Measurements from ENCODE around the gene ANAPC10. TPM values are rescaled to one million over a fixed set of nuclear protein-coding genes. Genes with fewer than 3 reads are reported as not detected.
A peak's percentile ranks its signal among the peaks of the same experiment; 100 is the strongest.

ANAPC10 gene
- total and polyA plus RNA-seq, 4 donors: 12.9 to 22.8 (median 19.4) TPM

DNA sequence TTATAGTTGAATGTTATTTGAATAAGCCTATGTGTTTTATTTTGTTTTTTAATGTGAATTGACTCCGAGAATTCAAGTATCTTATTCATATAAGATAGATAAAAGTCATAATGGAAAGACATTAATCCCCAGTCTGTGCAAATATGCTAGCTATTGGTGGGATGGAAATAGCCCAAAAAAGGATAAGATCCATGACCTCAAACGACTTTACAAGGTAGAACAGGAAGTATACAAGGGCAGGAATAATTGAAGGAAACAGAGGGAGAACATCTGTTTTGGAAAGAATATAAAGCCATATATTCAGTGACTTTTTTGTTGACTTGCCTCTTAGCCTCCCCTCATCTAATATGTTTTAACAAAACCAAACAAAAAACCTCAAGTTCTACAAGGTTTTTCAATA lies 9.1 kb upstream of the ANAPC10 start:
- H3K27me3 ChIP-seq (ENCODE audit: control insufficient read depth in 1 of 2, insufficient read depth in 2 of 2, low read length in 1 of 2): no peaks in the 10 kb centered on the region
- DNase-seq (no peak), ATAC-seq (ENCODE audit: low FRiP score) (no peak)
- no peak overlapping the region for H3K27ac ChIP-seq (ENCODE audit: low read depth in 1 of 2, low read length in 2 of 2)
- 79% methylated on average over 2 of the region's 2 CpGs for WGBS, 2 donors
- H3K9me3 ChIP-seq (ENCODE audit: control insufficient read depth, low read length): no peaks in the 10 kb centered on the region
- no peak overlapping the region for H3K4me3 ChIP-seq (ENCODE audit: low read length in 2 of 2)
- intact Hi-C loops (cut with DNase I): loop anchor here in 1 of 2 donors (10.0 kb wide), 1 partner anchor 48 kb away; no protein-coding TSS in a partner anchor
- H3K36me3 ChIP-seq (ENCODE audit: control insufficient read depth in 1 of 2, insufficient read depth in 2 of 2, low read length in 1 of 2): peaks cover 0 to 1% of the 10 kb centered on the region in 2 donors
- H3K4me1 ChIP-seq (ENCODE audit: control insufficient read depth in 1 of 2, insufficient read depth in 2 of 2, low read length in 2 of 2): no peaks in the 10 kb centered on the region

GRCh38 chr4:145103496-145103895 lies 5.5 kb upstream of the ANAPC10 start:
- Histone ChIP-seq H3K4me1 (ENCODE audit: control insufficient read depth in 1 of 2, insufficient read depth in 2 of 2, low read length in 2 of 2) (peaks cover 2% of the 10 kb centered on the region in 2 donors), H3K36me3 (ENCODE audit: control insufficient read depth in 1 of 2, insufficient read depth in 2 of 2, low read length in 1 of 2) (peaks cover 0 to under 1% of the 10 kb centered on the region in 2 donors), H3K27ac (ENCODE audit: low read depth in 1 of 2, low read length in 2 of 2) (no peak overlapping the region), H3K4me3 (ENCODE audit: low read length in 2 of 2) (no peak overlapping the region), H3K27me3 (ENCODE audit: control insufficient read depth in 1 of 2, insufficient read depth in 2 of 2, low read length in 1 of 2) (no peaks in the 10 kb centered on the region), H3K9me3 (ENCODE audit: control insufficient read depth, low read length) (no peaks in the 10 kb centered on the region)
- intact Hi-C loops (cut with DNase I): loop anchor here in 1 of 2 donors (10.0 kb wide), 1 partner anchor 51 kb away; no protein-coding TSS in a partner anchor
- no peak for ATAC-seq (ENCODE audit: low FRiP score)
- no peak for DNase-seq
- 86 to 88% methylated on average over 3 of the region's 3 CpGs for WGBS, 2 donors

DNA sequence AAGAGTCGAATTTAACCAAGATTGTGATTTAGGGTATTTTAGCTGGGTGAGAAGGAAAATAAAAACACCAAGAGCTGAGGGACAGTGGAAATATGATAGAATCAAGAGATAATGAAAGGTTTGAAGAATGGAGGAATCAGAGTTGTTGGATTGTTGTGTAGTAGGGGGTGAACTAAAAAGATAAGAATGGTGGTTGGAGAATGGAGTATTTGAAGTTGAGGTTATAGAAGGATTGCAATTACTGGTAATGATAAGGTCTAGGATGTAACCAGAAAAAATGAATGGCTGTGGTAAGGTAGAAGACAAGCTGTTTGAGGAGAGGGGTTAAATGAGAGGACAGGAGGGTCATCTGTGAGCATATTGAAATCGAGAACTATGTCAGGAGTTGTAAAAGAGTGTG lies 4.6 kb upstream of the ANAPC10 start:
- H3K27ac ChIP-seq (ENCODE audit: low read depth in 1 of 2, low read length in 2 of 2): no peak overlapping the region
- H3K4me1 ChIP-seq (ENCODE audit: control insufficient read depth in 1 of 2, insufficient read depth in 2 of 2, low read length in 2 of 2): peaks cover 2% of the 10 kb centered on the region in 2 donors
- H3K27me3 ChIP-seq (ENCODE audit: control insufficient read depth in 1 of 2, insufficient read depth in 2 of 2, low read length in 1 of 2): no peaks in the 10 kb centered on the region
- H3K36me3 ChIP-seq (ENCODE audit: control insufficient read depth in 1 of 2, insufficient read depth in 2 of 2, low read length in 1 of 2): no peaks in the 10 kb centered on the region
- DNase-seq (no peak), ATAC-seq (ENCODE audit: low FRiP score) (no peak)
- H3K4me3 ChIP-seq (ENCODE audit: low read length in 2 of 2): no peak overlapping the region
- no peaks in the 10 kb centered on the region for H3K9me3 ChIP-seq (ENCODE audit: control insufficient read depth, low read length)
- WGBS, 2 donors: 78 to 82% methylated on average over 2 of the region's 2 CpGs
- intact Hi-C loops (cut with DNase I): loop anchor here in 1 of 2 donors (10.0 kb wide), 1 partner anchor 52 kb away; no protein-coding TSS in a partner anchor

DNA sequence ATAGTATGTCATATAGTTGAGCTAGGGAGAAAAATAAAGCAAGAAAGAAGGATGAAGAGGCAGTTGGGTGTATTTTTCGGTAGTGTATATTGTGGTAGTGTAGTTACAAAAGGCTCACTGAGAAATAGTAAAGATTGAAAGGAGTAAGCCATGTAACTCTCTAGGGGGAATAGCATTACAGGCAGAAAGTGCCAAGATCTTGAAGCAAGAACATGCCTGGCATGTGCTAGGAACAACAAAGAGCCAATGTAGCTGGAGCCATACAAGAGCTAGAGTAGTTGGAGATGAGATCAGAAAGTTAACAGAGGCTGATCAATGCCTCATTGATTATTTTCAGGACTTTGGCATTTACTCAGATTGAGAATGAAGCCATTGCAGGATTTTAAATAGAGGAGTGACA lies 3.1 kb upstream of the ANAPC10 start:
- Histone ChIP-seq H3K27me3 (ENCODE audit: control insufficient read depth in 1 of 2, insufficient read depth in 2 of 2, low read length in 1 of 2) (no peaks in the 10 kb centered on the region), H3K9me3 (ENCODE audit: control insufficient read depth, low read length) (no peaks in the 10 kb centered on the region), H3K4me3 (ENCODE audit: low read length in 2 of 2) (no peak overlapping the region), H3K27ac (ENCODE audit: low read depth in 1 of 2, low read length in 2 of 2) (no peak overlapping the region), H3K4me1 (ENCODE audit: control insufficient read depth in 1 of 2, insufficient read depth in 2 of 2, low read length in 2 of 2) (peaks cover 2% of the 10 kb centered on the region in 2 donors), H3K36me3 (ENCODE audit: control insufficient read depth in 1 of 2, insufficient read depth in 2 of 2, low read length in 1 of 2) (no peaks in the 10 kb centered on the region)
- no peak for DNase-seq
- intact Hi-C loops (cut with DNase I): loop anchor here in 1 of 2 donors (10.0 kb wide), 1 partner anchor 54 kb away; no protein-coding TSS in a partner anchor
- no peak for ATAC-seq (ENCODE audit: low FRiP score)
- 88 to 96% methylated on average over 1 of the region's 1 CpG for WGBS, 2 donors

DNA sequence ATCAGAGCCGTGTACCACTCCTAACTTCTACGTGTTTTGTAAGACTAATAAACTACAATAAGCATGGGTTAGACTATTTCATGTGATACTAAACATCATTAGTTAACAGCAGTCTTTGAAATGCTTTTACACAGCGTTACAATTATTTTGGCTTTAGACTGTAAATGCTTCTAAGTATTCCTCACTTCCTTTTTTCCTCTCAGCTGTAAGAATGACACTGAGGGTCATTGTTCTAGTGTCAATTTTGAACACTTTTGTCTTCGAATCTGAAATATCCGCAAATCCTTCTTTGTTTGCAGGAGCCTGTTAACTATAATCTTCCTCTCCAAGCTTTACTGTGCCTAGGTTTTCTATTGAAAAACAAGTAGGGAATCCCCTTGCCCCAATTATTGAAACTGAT lies 1.7 kb upstream of the ANAPC10 start:
- peaks cover 2% of the 10 kb centered on the region in 2 donors for H3K4me1 ChIP-seq (ENCODE audit: control insufficient read depth in 1 of 2, insufficient read depth in 2 of 2, low read length in 2 of 2)
- H3K27me3 ChIP-seq (ENCODE audit: control insufficient read depth in 1 of 2, insufficient read depth in 2 of 2, low read length in 1 of 2): no peaks in the 10 kb centered on the region
- no peaks in the 10 kb centered on the region for H3K9me3 ChIP-seq (ENCODE audit: control insufficient read depth, low read length)
- intact Hi-C loops (cut with DNase I): loop anchor here (10.0 kb wide), 3 partner anchors 55 to 925 kb away; partner anchors contain the start of gene SMAD1 (in 1 of the 2)
- DNase-seq: no peak
- ATAC-seq (ENCODE audit: low FRiP score): no peak
- H3K36me3 ChIP-seq (ENCODE audit: control insufficient read depth in 1 of 2, insufficient read depth in 2 of 2, low read length in 1 of 2): no peaks in the 10 kb centered on the region
- peak overlapping the region; percentile 26 to 64 for H3K4me3 ChIP-seq (ENCODE audit: low read length in 2 of 2)
- no peak overlapping the region for H3K27ac ChIP-seq (ENCODE audit: low read depth in 1 of 2, low read length in 2 of 2)
- WGBS, 2 donors: 26 to 34% methylated on average over 5 of the region's 5 CpGs

- intact Hi-C loops (cut with DNase I): loop anchor here in 1 of 2 donors (10.0 kb wide), 2 partner anchors 386 to 924 kb away; partner anchors contain the start of gene SMAD1
- Histone ChIP-seq H3K4me1 (ENCODE audit: control insufficient read depth in 1 of 2, insufficient read depth in 2 of 2, low read length in 2 of 2) (peaks cover 2% of the 10 kb centered on the region in 2 donors), H3K27me3 (ENCODE audit: control insufficient read depth in 1 of 2, insufficient read depth in 2 of 2, low read length in 1 of 2) (no peaks in the 10 kb centered on the region), H3K27ac (ENCODE audit: low read depth in 1 of 2, low read length in 2 of 2) (peak overlapping the region; percentile 54 to 73), H3K36me3 (ENCODE audit: control insufficient read depth in 1 of 2, insufficient read depth in 2 of 2, low read length in 1 of 2) (peaks cover 0 to 4% of the 10 kb centered on the region in 2 donors), H3K4me3 (ENCODE audit: low read length in 2 of 2) (peak overlapping the region; percentile 64 to 79), H3K9me3 (ENCODE audit: control insufficient read depth, low read length) (no peaks in the 10 kb centered on the region)
- no peak for DNase-seq
- peak; percentile 50 for ATAC-seq (ENCODE audit: low FRiP score)
- 1% methylated on average over 9 of the region's 9 CpGs for WGBS, 2 donors
These were observed 660 bp upstream of the ANAPC10 start for GRCh38 chr4:145098675-145099037.

- intact Hi-C loops (cut with DNase I): loop anchor here in 1 of 2 donors (10.0 kb wide), 2 partner anchors 387 to 923 kb away; partner anchors contain the start of gene SMAD1
- no peak for DNase-seq
- Histone ChIP-seq H3K27me3 (ENCODE audit: control insufficient read depth in 1 of 2, insufficient read depth in 2 of 2, low read length in 1 of 2) (no peaks in the 10 kb centered on the region), H3K4me1 (ENCODE audit: control insufficient read depth in 1 of 2, insufficient read depth in 2 of 2, low read length in 2 of 2) (peaks cover 2 to 4% of the 10 kb centered on the region in 2 donors), H3K27ac (ENCODE audit: low read depth in 1 of 2, low read length in 2 of 2) (peak overlapping the region; percentile 49 to 76), H3K4me3 (ENCODE audit: low read length in 2 of 2) (peak overlapping the region; percentile 64 to 77), H3K36me3 (ENCODE audit: control insufficient read depth in 1 of 2, insufficient read depth in 2 of 2, low read length in 1 of 2) (peaks cover 3 to 4% of the 10 kb centered on the region in 2 donors), H3K9me3 (ENCODE audit: control insufficient read depth, low read length) (no peaks in the 10 kb centered on the region)
- ATAC-seq (ENCODE audit: low FRiP score): no peak
- WGBS, 2 donors: 6 to 7% methylated on average over 10 of the region's 10 CpGs
These were observed 620 bp downstream of the ANAPC10 start for GRCh38 chr4:145097331-145097820.

DNA sequence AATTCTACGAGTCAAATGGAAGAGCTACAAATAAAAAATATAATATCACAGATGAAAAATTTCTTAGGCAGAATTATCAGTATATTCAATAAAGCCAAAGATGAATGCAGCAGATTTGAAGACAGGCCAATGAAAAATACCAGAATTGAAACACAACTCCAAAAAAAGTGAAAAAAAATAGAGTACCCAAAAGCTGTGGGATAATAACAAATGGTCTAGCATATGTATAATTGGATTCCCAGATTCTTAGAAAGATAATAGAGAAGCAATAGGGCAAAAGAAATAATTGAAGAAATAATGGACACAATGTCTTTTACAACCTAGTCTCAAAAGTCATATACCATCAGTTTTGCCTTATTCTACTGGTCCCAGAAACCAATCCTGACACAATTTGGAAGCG lies 4.4 kb downstream of the ANAPC10 start:
- peaks cover 0 to 2% of the 10 kb centered on the region in 2 donors for H3K4me1 ChIP-seq (ENCODE audit: control insufficient read depth in 1 of 2, insufficient read depth in 2 of 2, low read length in 2 of 2)
- no peak for ATAC-seq (ENCODE audit: low FRiP score)
- DNase-seq: no peak
- H3K27me3 ChIP-seq (ENCODE audit: control insufficient read depth in 1 of 2, insufficient read depth in 2 of 2, low read length in 1 of 2): no peaks in the 10 kb centered on the region
- H3K9me3 ChIP-seq (ENCODE audit: control insufficient read depth, low read length): no peaks in the 10 kb centered on the region
- H3K36me3 ChIP-seq (ENCODE audit: control insufficient read depth in 1 of 2, insufficient read depth in 2 of 2, low read length in 1 of 2): peaks cover 3 to 7% of the 10 kb centered on the region in 2 donors
- intact Hi-C loops (cut with DNase I): loop anchor here in 1 of 2 donors (10.0 kb wide), 2 partner anchors 391 to 919 kb away; partner anchors contain the start of gene SMAD1
- WGBS, 2 donors: 96 to 98% methylated on average over 2 of the region's 2 CpGs
- H3K27ac ChIP-seq (ENCODE audit: low read depth in 1 of 2, low read length in 2 of 2): no peak overlapping the region
- no peak overlapping the region for H3K4me3 ChIP-seq (ENCODE audit: low read length in 2 of 2)

DNA sequence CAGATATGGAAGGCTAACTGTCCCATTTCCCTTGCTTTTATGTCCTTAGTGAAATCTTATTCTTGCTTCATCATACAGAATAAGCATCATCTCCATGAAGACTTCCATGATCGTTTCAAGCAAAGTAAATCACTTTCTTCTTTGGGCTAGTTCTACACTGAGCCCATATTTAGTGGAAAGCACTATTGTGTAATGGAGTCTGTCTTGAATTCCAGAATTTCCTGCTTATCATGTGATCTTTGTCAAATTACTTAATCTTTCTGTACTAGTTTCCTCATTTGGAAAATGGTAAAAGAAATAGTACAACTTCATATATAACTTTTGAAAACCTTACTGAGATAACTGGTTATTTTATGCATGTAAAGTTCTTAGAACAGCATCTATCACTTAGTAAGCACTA lies 7.6 kb downstream of the ANAPC10 start:
- DNase-seq (no peak), ATAC-seq (ENCODE audit: low FRiP score) (no peak)
- intact Hi-C loops (cut with DNase I): loop anchor here in 1 of 2 donors (10.0 kb wide), 2 partner anchors 394 to 916 kb away; partner anchors contain the start of gene SMAD1
- no peaks in the 10 kb centered on the region for H3K27me3 ChIP-seq (ENCODE audit: control insufficient read depth in 1 of 2, insufficient read depth in 2 of 2, low read length in 1 of 2)
- peaks cover 0 to 2% of the 10 kb centered on the region in 2 donors for H3K4me1 ChIP-seq (ENCODE audit: control insufficient read depth in 1 of 2, insufficient read depth in 2 of 2, low read length in 2 of 2)
- no peak overlapping the region for H3K4me3 ChIP-seq (ENCODE audit: low read length in 2 of 2)
- WGBS, 2 donors: 91 to 93% methylated on average over 1 of the region's 1 CpG
- H3K27ac ChIP-seq (ENCODE audit: low read depth in 1 of 2, low read length in 2 of 2): no peak overlapping the region
- peaks cover 3 to 7% of the 10 kb centered on the region in 2 donors for H3K36me3 ChIP-seq (ENCODE audit: control insufficient read depth in 1 of 2, insufficient read depth in 2 of 2, low read length in 1 of 2)
- H3K9me3 ChIP-seq (ENCODE audit: control insufficient read depth, low read length): no peaks in the 10 kb centered on the region
